K562 (cell line): ENCODE results near the gene ZNF785. TPM values are rescaled to one million over a fixed set of nuclear protein-coding genes. Genes with fewer than 3 reads are reported as not detected.

Experiments
- ARID1B ChIP-seq: fragments of 450-650 bp; IDR thresholded peaks from 2 replicates; pipeline ENCODE4 v1.6.1; 2016; ENCODE audit warnings: antibody characterized with exemption, mild to moderate bottlenecking, inconsistent platforms
- ATF3 ChIP-seq, 2 experiments: fragments of 450-650 bp in 1 of 2; sonication (generic) in 1 of 2; formaldehyde crosslinking in 1 of 2; IDR thresholded peaks in 1 of 2; conservative IDR thresholded peaks in 1 of 2; 2 replicates each; pipeline versions ENCODE4 v1.6.1 to v1.8.1; 2016 to 2023; ENCODE audit warnings: mild to moderate bottlenecking in 2 of 2, moderate library complexity in 2 of 2, inconsistent platforms in 1 of 2, missing genetic modification reagents in 1 of 2
- C11orf30 ChIP-seq: fragments of 450-650 bp; IDR thresholded peaks from 2 replicates; pipeline ENCODE4 v1.6.1; 2016; ENCODE audit warnings: low read depth, mild to moderate bottlenecking
- KDM1A ChIP-seq, 2 experiments: fragments of 450-650 bp; IDR thresholded peaks; 2 replicates each; pipeline ENCODE4 v1.6.1; 2016; ENCODE audit warnings: mild to moderate bottlenecking in 2 of 2
- LARP7 ChIP-seq: fragments of 450-650 bp; IDR thresholded peaks from 2 replicates; pipeline ENCODE4 v1.6.1; 2016
- NCOA1 ChIP-seq: fragments of 450-650 bp; IDR thresholded peaks from 2 replicates; pipeline ENCODE4 v1.6.1; 2016; ENCODE audit warnings: low read depth
- NEUROD1 ChIP-seq: fragments of 150-350 bp; IDR thresholded peaks from 2 replicates; pipeline ENCODE4 v1.6.1; 2014; ENCODE audit warnings: borderline replicate concordance, low read length, low read depth; ENCODE audit not compliant: partially characterized antibody
- NFIC ChIP-seq: fragments of 450-650 bp; IDR thresholded peaks from 2 replicates; pipeline ENCODE4 v1.6.1; 2017; ENCODE audit warnings: mild to moderate bottlenecking, inconsistent platforms
- PCBP2 ChIP-seq: fragments of 200-400 bp; formaldehyde crosslinking; IDR thresholded peaks from 2 replicates; pipeline ENCODE4 v1.6.1; 2018; ENCODE audit warnings: low read length, low read depth, mild to moderate bottlenecking, moderate library complexity; ENCODE audit not compliant: poor library complexity, severe bottlenecking
- PRDM10 ChIP-seq: fragments of 450-650 bp; IDR thresholded peaks from 2 replicates; pipeline ENCODE4 v1.6.1; 2018; ENCODE audit not compliant: partially characterized antibody
- RCOR1 ChIP-seq, 2 experiments: IDR thresholded peaks; 2 replicates each; pipeline ENCODE4 v1.6.1; 2012; ENCODE audit warnings: low read depth in 2 of 2, low read length in 2 of 2, borderline replicate concordance in 1 of 2, improper control_type of control experiment in 1 of 2
- SIX5 ChIP-seq, 2 experiments: IDR thresholded peaks; 2 replicates each; pipeline ENCODE4 v1.6.1; 2011; ENCODE audit warnings: low read length in 2 of 2, borderline replicate concordance in 1 of 2, low read depth in 1 of 2, mild to moderate bottlenecking in 1 of 2, moderate library complexity in 1 of 2; ENCODE audit not compliant: insufficient read depth in 1 of 2
- SRSF1 ChIP-seq: fragments of 200-400 bp; formaldehyde crosslinking; IDR thresholded peaks from 2 replicates; pipeline ENCODE4 v1.6.1; 2017; ENCODE audit warnings: mild to moderate bottlenecking, low read depth, low read length, moderate library complexity
- ZNF224 ChIP-seq: sonication (generic); formaldehyde crosslinking; IDR thresholded peaks from 2 replicates; pipeline ENCODE4 v1.8.0; 2022; ENCODE audit warnings: mild to moderate bottlenecking, missing genetic modification reagents
- ZNF274 ChIP-seq: IDR thresholded peaks from 2 replicates; pipeline ENCODE4 v1.6.1; 2011; ENCODE audit warnings: low read depth, mild to moderate bottlenecking, low read length, moderate library complexity, borderline replicate concordance
- ZNF316 ChIP-seq: fragments of 450-650 bp; IDR thresholded peaks from 2 replicates; pipeline ENCODE4 v1.6.1; 2016
- ZNF589 ChIP-seq: fragments of 200-800 bp; sonication (Bioruptor generic); IDR thresholded peaks from 2 replicates; pipeline ENCODE4 v1.6.1; 2016; ENCODE audit warnings: low read depth, missing genetic modification characterization, missing compliant biosample characterization
- polyA plus RNA-seq, 8 experiments: library from polyadenylated mRNA; depleted of rRNA in 4 of 8; stranded (reverse) in 5 of 8; unstranded in 3 of 8; fragments of >200 nt; fragmentation: Nextera tagmentation in 2 of 8; fragmentation: Illumina TruSeq in 1 of 8; extraction: Ambion mirVana in 2 of 8; extraction: Trizol in 1 of 8; gene quantifications; 2 replicates each; pipeline versions ENCODE4 v1.2.1 to v1.2.3, GENCODE V29; 2011 to 2014; ENCODE audit warnings: inconsistent platforms in 1 of 8, missing spikeins in 1 of 8
- total RNA-seq, 7 experiments: library from RNA; depleted of rRNA in 6 of 7; stranded (reverse); fragments of >200 nt in 6 of 7; fragmentation: Illumina TruSeq in 2 of 7; extraction: Trizol in 2 of 7; gene quantifications; 2 replicates each; pipeline versions ENCODE4 v1.2.1 to v1.2.3, GENCODE V29; 2011 to 2021; ENCODE audit warnings: low replicate concordance in 1 of 7

Gene ZNF785
- total and polyA plus RNA-seq, 9 of the 15 experiments (the other 6 are each of a cell fraction or from before 2014, with no cell fraction given) = 0.64 to 11.0 (median 6.4) TPM

- TF ChIP-seq ZNF274 (no peak), ZNF316 (peak; percentile 70), SIX5 (IDR thresholded peaks at IDR 0.05; ENCODE audit: borderline replicate concordance in 1 of 2, insufficient read depth in 1 of 2, low read depth in 1 of 2, low read length in 2 of 2) (no peak), ARID1B (peak; percentile 77), PRDM10 (peak; percentile 11), LARP7 (no peak), ZNF589 (no peak), KDM1A (IDR thresholded peaks at IDR 0.05) (peak; percentile 9 to 56; a peak in 3 of 4 replicates), PCBP2 (no peak), SRSF1 (no peak), NEUROD1 (no peak), NCOA1 (peak; percentile 18; the same call in 1 of the 2 replicates), NFIC (0 out of 2 replicates have a peak, but pooled peaks have one; percentile 18), RCOR1 (IDR thresholded peaks at IDR 0.05; ENCODE audit: borderline replicate concordance in 1 of 2, low read depth in 2 of 2, low read length in 2 of 2) (peak in 1 of 2 experiments; percentile 39; a peak in 2 of 4 replicates), ZNF224 (no peak), C11orf30 (peak; percentile 74), ATF3 (IDR thresholded peaks at IDR 0.05) (peak; percentile 52; the same call in 1 of the 2 replicates), ATF3 (CRISPR knock-in tag; conservative IDR thresholded peaks at IDR 0.05) (no peak)
- TF ChIP-seq, all 486 proteins: peak for 45
These were observed 43.8 kb downstream of the ZNF785 start (continued) for GRCh38 chr16:30541502-30542329.
